RWPE1 (cell line): Measurements from ENCODE around the gene CA12.

Experiments
- CTCF ChIA-PET: fragments of 350-600 bp; sonication (Branson Sonifier 250); formaldehyde crosslinking; extraction: SDS; loops from one replicate; lab custom pipeline; 2021; lab: Yijun Ruan, JAX
- POLR2A ChIA-PET: fragments of 400-600 bp; formaldehyde crosslinking; extraction: SDS; loops from one replicate; lab custom pipeline; 2020; ENCODE audit warnings: antibody characterized with exemption; ENCODE audit not compliant: low non-redundant PET; lab: Yijun Ruan, JAX
- DNase-seq: peaks from one replicate; pipeline ENCODE4 v3.0.0; 2012; ENCODE audit warnings: low spot score
- H3K27ac ChIP-seq: fragments of 450-650 bp; 2 replicates; pipeline ENCODE4 v1.5.1; 2017
- CTCF ChIP-seq: fragments of 450-650 bp; conservative IDR thresholded peaks from 2 replicates; pipeline ENCODE4 v1.5.1; 2017; ENCODE audit warnings: low read depth, mild to moderate bottlenecking

The CA12 gene

GRCh38 chr15:63351170-63351569, 30.5 kb downstream of the CA12 start:
- ChIA-PET CTCF (interaction anchor here (0.5 kb wide), 1 partner anchor 259 kb away, joined by 4 read pairs; no protein-coding TSS in a partner anchor), POLR2A (no interaction called here)
- no peak for DNase-seq
- TF ChIP-seq CTCF: no peak
- H3K27ac ChIP-seq: peak overlapping the region; percentile 76

GRCh38 chr15:63350178-63350621, 31.4 kb downstream of the CA12 start:
- TF ChIP-seq CTCF: no peak
- CTCF ChIA-PET: interaction anchor here (1.1 kb wide), 1 partner anchor 31 kb away, joined by 4 read pairs; the partner anchor contains the start of gene CA12
- POLR2A ChIA-PET: no interaction called here
- no peak for DNase-seq
- H3K27ac ChIP-seq: peak overlapping the region; percentile 87

GRCh38 chr15:63349621-63350020, 32.0 kb downstream of the CA12 start:
- no peak for TF ChIP-seq CTCF
- peak overlapping the region; percentile 87 for H3K27ac ChIP-seq
- ChIA-PET CTCF (interaction anchor here (0.6 to 1.1 kb wide), 2 partner anchors 31 to 193 kb away, joined by 3 to 4 read pairs; partner anchors contain the start of gene CA12), POLR2A (no interaction called here)
- DNase-seq: no peak

- ChIA-PET CTCF (interaction anchor here (0.6 to 1.1 kb wide), 2 partner anchors 32 to 193 kb away, joined by 3 to 4 read pairs; partner anchors contain the start of gene CA12), POLR2A (no interaction called here)
- TF ChIP-seq CTCF: no peak
- H3K27ac ChIP-seq: peak overlapping the region; percentile 87
- DNase-seq: peak; percentile 60
Measured at GRCh38 chr15:63349156-63349555, 32.5 kb downstream of the CA12 start.

- DNase-seq: peak; percentile 79
- CTCF ChIA-PET: no interaction called here
- TF ChIP-seq CTCF: no peak
- peak overlapping the region; percentile 87 for H3K27ac ChIP-seq
- POLR2A ChIA-PET: no interaction called here
Measured at GRCh38 chr15:63348392-63348791, 33.3 kb downstream of the CA12 start.

- CTCF ChIA-PET: no interaction called here
Measured at GRCh38 chr15:63347074-63347857, 34.4 kb downstream of the CA12 start.

More at GRCh38 chr15:63347074-63347857, 34.4 kb downstream of the CA12 start:
- POLR2A ChIA-PET: no interaction called here
- H3K27ac ChIP-seq: peak overlapping the region; percentile 1; the same call in 1 of the 2 replicates
- DNase-seq: no peak
- TF ChIP-seq CTCF: no peak
